Measurements from ENCODE around the gene AKIP1.

The AKIP1 gene

DNA sequence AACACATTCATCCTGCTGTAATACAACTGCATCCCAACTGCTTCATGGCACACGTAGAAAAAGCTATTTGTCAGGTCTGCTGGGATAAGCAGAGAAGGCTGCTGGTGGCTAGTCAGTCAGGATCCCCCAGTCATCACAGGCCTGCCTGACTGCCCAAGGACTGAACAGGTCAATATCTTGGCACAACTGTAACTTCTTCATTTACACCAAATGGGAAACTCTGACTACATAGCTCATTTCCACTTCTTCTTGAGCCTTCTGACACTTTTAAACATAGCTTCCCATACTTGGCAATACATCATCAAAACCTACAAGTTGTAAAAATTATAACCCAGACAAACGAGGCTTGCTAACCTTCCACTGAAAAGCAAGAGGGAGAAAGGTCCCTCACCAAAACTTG is 50.4 kb downstream of the AKIP1 start:
- DNase-seq = no peak

DNA sequence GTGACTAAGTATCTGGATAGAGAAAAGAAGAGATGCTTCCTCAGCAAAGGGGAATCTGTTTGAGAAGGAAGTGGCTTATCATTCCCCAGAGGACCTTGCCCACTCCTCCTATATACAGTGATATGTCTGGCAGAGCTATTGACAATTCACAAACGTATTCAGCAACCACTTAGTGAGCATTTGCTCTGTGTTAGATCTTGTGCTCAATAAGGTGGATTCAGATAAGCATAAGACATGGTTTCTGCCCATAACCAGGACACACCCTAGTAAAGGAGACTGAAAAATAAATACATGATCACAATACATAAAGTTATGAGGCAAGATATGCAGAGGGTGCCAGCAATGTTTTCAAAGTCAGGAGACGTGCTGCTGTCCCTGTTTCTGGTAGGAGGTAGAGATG is 51.9 kb downstream of the AKIP1 start:
- no peak for DNase-seq

DNA sequence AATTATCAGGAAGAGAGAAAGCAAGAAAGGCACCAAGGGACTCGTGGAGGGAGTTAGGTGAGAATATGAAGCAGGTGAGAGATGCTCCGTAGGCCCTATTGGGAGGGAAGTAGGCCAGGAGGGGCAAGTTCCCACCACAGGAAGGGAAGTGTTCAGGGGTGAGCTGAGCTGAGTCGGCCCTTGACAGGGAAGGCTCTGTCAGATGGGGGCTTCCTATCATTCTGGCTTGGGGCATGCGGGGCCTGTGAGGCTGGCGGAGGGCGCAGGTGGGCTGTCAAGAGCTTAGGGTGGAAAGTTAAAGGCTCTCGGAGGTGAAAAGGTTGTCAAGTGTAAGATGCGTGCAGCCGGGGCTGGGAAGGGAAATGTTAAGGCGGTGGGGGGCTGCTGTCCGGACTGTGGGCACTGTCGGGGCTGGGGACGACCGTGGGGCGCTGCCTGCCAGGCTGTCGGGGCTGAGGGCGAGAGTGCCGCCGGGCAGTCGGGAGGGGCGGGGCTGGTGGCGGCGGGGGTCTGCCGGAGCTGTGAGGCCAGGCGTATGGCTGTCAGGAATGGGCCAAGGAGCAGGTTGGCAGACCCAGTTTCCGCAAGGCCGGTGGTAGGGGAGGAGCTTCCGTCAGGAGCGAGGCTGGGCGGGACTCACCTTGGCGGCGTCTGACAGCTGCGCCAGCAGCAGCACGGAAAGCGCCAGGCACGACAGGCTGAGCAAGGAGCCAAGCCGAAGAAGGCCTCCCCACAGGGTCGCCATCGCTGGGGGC is 52.8 kb downstream of the AKIP1 start:
- DNase-seq = peak; percentile 77

DNA sequence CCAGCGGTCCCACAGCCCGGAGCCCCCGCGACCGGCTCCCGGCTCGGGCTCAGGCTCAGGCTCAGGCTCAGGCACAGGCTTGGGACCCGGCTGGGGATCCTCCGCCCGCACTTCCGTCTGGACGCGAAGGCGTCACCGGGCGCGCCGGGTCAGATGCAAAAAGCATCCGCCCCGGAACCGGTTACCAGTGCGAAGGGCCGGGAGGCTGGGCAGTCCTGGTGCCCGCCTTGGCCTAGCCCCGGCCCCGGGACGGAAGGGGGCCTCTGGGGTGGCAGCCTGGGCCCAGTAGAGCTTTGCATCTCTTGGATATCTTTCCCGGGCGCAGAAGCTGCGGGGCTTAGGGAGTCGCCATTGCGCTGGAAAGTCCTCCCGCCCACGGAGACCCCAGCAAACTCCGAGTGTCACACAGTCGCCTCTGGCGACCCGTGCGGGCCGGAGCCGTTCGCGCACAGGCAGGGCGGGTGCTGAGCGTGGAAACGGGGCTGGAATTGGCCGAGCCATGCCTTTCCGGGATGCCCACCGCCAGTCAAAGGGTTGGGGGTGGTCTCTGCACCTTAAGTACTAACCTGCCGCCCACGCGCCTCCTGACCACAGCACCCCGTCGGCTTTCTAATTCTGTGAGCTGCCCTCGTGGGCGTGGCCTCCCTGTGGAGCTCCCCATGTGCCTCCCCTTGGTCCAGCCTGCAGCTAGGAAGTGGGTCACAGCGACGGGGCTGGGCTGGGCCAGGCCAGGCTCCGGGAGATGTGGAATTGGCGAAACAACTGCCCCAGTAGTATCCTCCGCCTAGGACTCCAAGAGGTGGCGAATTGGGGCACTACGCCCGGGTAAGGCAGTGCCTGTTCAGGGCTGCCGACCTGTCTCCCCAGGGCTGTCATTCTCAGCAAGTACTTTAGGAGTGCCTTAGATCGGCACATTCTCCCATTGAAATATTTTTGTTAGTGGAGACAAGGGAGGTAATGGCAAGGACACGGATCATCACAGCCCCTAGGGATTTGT is 53.6 kb downstream of the AKIP1 start, which contains the start of gene TMEM9B:
TSS of gene TMEM9B (minus strand) at position 119 of the 997 bp plus-strand sequence. CDS start 129 bp downstream, outside the sequence.
- DNase-seq = peak; percentile 82

DNA sequence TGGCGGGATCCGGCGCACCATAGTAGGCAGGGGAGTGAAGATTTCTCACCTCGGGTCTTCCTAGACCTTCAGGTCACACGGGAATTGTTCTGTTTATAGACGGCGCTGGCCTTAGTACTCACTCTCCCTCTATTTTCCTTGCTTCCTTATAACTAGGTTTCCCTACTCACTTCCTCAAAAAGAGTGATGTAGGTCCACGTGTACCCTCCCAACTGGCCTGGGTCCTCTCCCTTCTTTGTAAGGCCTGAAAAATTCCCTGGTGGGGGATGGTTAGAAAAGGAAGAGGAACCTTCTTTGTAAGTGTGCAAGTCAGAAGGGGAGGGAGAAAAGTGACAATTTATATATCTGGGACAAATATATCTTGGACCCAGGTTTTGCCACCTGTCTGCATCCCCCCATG is 56.2 kb downstream of the AKIP1 start:
- DNase-seq = no peak

Measured in stimulated activated CD4-positive, alpha-beta T cell treated with anti-CD3 and anti-CD28 coated beads, Interleukin-1b, Interleukin-23, amount 100 ng/mL, for 48 hours (primary cell).